Measurements from ENCODE around the gene FAM72D.
"Not testable (repeated sequence)": the region's sequence is repeated elsewhere in the genome, so short reads cannot be mapped to it uniquely, and the experiment has no call there.

The FAM72D gene

GRCh38 chr1:145095284-145096057, at the start of gene FAM72D, which contains the start of gene SRGAP2B:
TSS of gene FAM72D (plus strand) at chr1:145095974. CDS start at chr1:145096848, 874 bp downstream.
TSS of gene SRGAP2B (minus strand) at chr1:145095328. CDS start at chr1:145092901, 2,427 bp downstream.
- DNase-seq (ENCODE audit: low read depth): not testable (repeated sequence)

GRCh38 chr1:145047553-145047952, 48.2 kb upstream of the FAM72D start:
- not testable (repeated sequence) for DNase-seq (ENCODE audit: low read depth)

GRCh38 chr1:145048181-145048856, 47.5 kb upstream of the FAM72D start:
- not testable (repeated sequence) for DNase-seq (ENCODE audit: low read depth)

- DNase-seq (ENCODE audit: low read depth): not testable (repeated sequence)
Observed at GRCh38 chr1:145052019-145052776, 43.6 kb upstream of the FAM72D start.

GRCh38 chr1:145053428-145053827, 42.3 kb upstream of the FAM72D start:
- DNase-seq (ENCODE audit: low read depth): not testable (repeated sequence)

GRCh38 chr1:145055217-145055760, 40.5 kb upstream of the FAM72D start:
- not testable (repeated sequence) for DNase-seq (ENCODE audit: low read depth)

GRCh38 chr1:145058184-145058583, 37.6 kb upstream of the FAM72D start:
- DNase-seq (ENCODE audit: low read depth): not testable (repeated sequence)

- DNase-seq (ENCODE audit: low read depth): not testable (repeated sequence)
Observed at GRCh38 chr1:145063285-145063684, 32.5 kb upstream of the FAM72D start.

GRCh38 chr1:145063941-145064648, 31.7 kb upstream of the FAM72D start:
- DNase-seq (ENCODE audit: low read depth): not testable (repeated sequence)

GRCh38 chr1:145065194-145065826, 30.5 kb upstream of the FAM72D start:
- DNase-seq (ENCODE audit: low read depth): not testable (repeated sequence)

- not testable (repeated sequence) for DNase-seq (ENCODE audit: low read depth)
Observed at GRCh38 chr1:145066486-145066885, 29.3 kb upstream of the FAM72D start.

- DNase-seq (ENCODE audit: low read depth): not testable (repeated sequence)
Observed at GRCh38 chr1:145071569-145071968, 24.2 kb upstream of the FAM72D start.

GRCh38 chr1:145074021-145074559, 21.7 kb upstream of the FAM72D start:
- not testable (repeated sequence) for DNase-seq (ENCODE audit: low read depth)

GRCh38 chr1:145076877-145077276, 18.9 kb upstream of the FAM72D start:
- DNase-seq (ENCODE audit: low read depth): not testable (repeated sequence)

GRCh38 chr1:145077872-145078786, 17.6 kb upstream of the FAM72D start:
- not testable (repeated sequence) for DNase-seq (ENCODE audit: low read depth)

- not testable (repeated sequence) for DNase-seq (ENCODE audit: low read depth)
Observed at GRCh38 chr1:145078787-145079370, 16.9 kb upstream of the FAM72D start.

GRCh38 chr1:145079737-145080136, 16.0 kb upstream of the FAM72D start:
- DNase-seq (ENCODE audit: low read depth): not testable (repeated sequence)

- not testable (repeated sequence) for DNase-seq (ENCODE audit: low read depth)
Observed at GRCh38 chr1:145080193-145080592, 15.6 kb upstream of the FAM72D start.

Measured in stimulated activated CD8-positive, alpha-beta memory T cell treated with anti-CD3 and anti-CD28 coated beads, Interleukin-12 subunit alpha, Interleukin-12 subunit beta, amount 100 ng/mL, for 4 hours (primary cell).